HEK293 (cell line): ENCODE data around the gene PDCD4.

ENCODE experiments used
- CTCF ChIA-PET: fragments of 350-600 bp; formaldehyde crosslinking; extraction: SDS; loops from one replicate; lab custom pipeline; 2021; ENCODE audit warnings: antibody characterized with exemption; lab: Yijun Ruan, JAX
- POLR2A ChIA-PET: fragments of 300-600 bp; formaldehyde crosslinking; extraction: SDS; loops from one replicate; lab custom pipeline; 2020; ENCODE audit warnings: antibody characterized with exemption, inconsistent platforms; lab: Yijun Ruan, JAX
- H3K27ac ChIP-seq: fragments of 200-500 bp; sonication (Bioruptor generic); 2 replicates; pipeline ENCODE4 v1.5.1; 2014; ENCODE audit warnings: low read depth, low read length, control low read depth, inconsistent platforms; ENCODE audit errors: extremely low read depth
- H3K36me3 ChIP-seq, 2 experiments: fragments of 200-500 bp in 1 of 2; sonication (Bioruptor generic) in 1 of 2; 1 replicate in 1 of 2; 2 replicates in 1 of 2; pipeline ENCODE4 v1.5.1; 2014 to 2017; ENCODE audit warnings: inconsistent platforms in 2 of 2, low read length in 2 of 2; ENCODE audit not compliant: control insufficient read depth in 2 of 2, insufficient read depth in 1 of 2
- H3K4me1 ChIP-seq: fragments of 200-500 bp; sonication (Bioruptor generic); 2 replicates; pipeline ENCODE4 v1.5.1; 2014; ENCODE audit warnings: mild to moderate bottlenecking, low read length, inconsistent platforms; ENCODE audit not compliant: control insufficient read depth, insufficient read depth
- H3K4me3 ChIP-seq: 2 replicates; pipeline ENCODE4 v1.5.1; 2011; ENCODE audit warnings: low read depth, mild to moderate bottlenecking, control low read depth, low read length, moderate library complexity
- H3K9me3 ChIP-seq: fragments of 200-500 bp; sonication (Bioruptor generic); 2 replicates; pipeline ENCODE4 v1.5.1; 2014; ENCODE audit warnings: low read depth, low read length, inconsistent platforms; ENCODE audit not compliant: control insufficient read depth, insufficient read depth
- HOXC10 ChIP-seq: sonication (generic); formaldehyde crosslinking; IDR thresholded peaks from 2 replicates; pipeline ENCODE4 v1.8.1; 2023; ENCODE audit warnings: mild to moderate bottlenecking, missing genetic modification reagents
- KLF1 ChIP-seq: fragments of 450-650 bp; formaldehyde crosslinking; IDR thresholded peaks from 2 replicates; pipeline ENCODE4 v1.5.1; 2016; ENCODE audit warnings: missing biosample characterization, missing genetic modification characterization
- OSR2 ChIP-seq: fragments of 450-650 bp; formaldehyde crosslinking; IDR thresholded peaks from 2 replicates; pipeline ENCODE4 v1.5.1; 2016; ENCODE audit warnings: missing biosample characterization, missing genetic modification characterization
- SP7 ChIP-seq: fragments of 450-650 bp; formaldehyde crosslinking; IDR thresholded peaks from 2 replicates; pipeline ENCODE4 v1.5.1; 2016; ENCODE audit warnings: missing biosample characterization, missing genetic modification characterization
- ZEB2 ChIP-seq: fragments of 450-650 bp; formaldehyde crosslinking; IDR thresholded peaks from 2 replicates; pipeline ENCODE4 v1.5.1; 2016; ENCODE audit warnings: missing biosample characterization, missing genetic modification characterization
- ZNF140 ChIP-seq: fragments of 450-650 bp; formaldehyde crosslinking; IDR thresholded peaks from 2 replicates; pipeline ENCODE4 v1.5.1; 2016; ENCODE audit warnings: missing biosample characterization, missing genetic modification characterization
- ZNF155 ChIP-seq: fragments of 450-650 bp; formaldehyde crosslinking; IDR thresholded peaks from 2 replicates; pipeline ENCODE4 v1.5.1; 2016; ENCODE audit warnings: missing biosample characterization, missing genetic modification characterization
- ZNF174 ChIP-seq: fragments of 450-650 bp; formaldehyde crosslinking; IDR thresholded peaks from 2 replicates; pipeline ENCODE4 v1.5.0; 2017; ENCODE audit warnings: missing biosample characterization, mild to moderate bottlenecking, missing genetic modification characterization
- ZNF202 ChIP-seq: fragments of 450-650 bp; formaldehyde crosslinking; IDR thresholded peaks from 2 replicates; pipeline ENCODE4 v1.5.1; 2016; ENCODE audit warnings: missing biosample characterization, missing genetic modification characterization, borderline replicate concordance
- ZNF266 ChIP-seq: fragments of 450-650 bp; formaldehyde crosslinking; IDR thresholded peaks from 2 replicates; pipeline ENCODE4 v1.5.1; 2016; ENCODE audit warnings: missing biosample characterization, missing genetic modification characterization, low read depth
- ZNF274 ChIP-seq, 2 experiments: fragments of 200-500 bp in 1 of 2; fragments of 450-650 bp in 1 of 2; sonication (Bioruptor generic) in 1 of 2; formaldehyde crosslinking in 1 of 2; IDR thresholded peaks; 2 replicates each; pipeline versions ENCODE4 v1.5.1 to v1.6.1; 2014 to 2016; ENCODE audit warnings: borderline replicate concordance in 1 of 2, inconsistent platforms in 1 of 2, low read length in 1 of 2, missing biosample characterization in 1 of 2, missing genetic modification characterization in 1 of 2
- ZNF433 ChIP-seq: fragments of 450-650 bp; formaldehyde crosslinking; IDR thresholded peaks from 2 replicates; pipeline ENCODE4 v1.5.1; 2016; ENCODE audit warnings: missing biosample characterization, missing genetic modification characterization, low read depth
- ZNF510 ChIP-seq: fragments of 450-650 bp; formaldehyde crosslinking; IDR thresholded peaks from 2 replicates; pipeline ENCODE4 v1.5.1; 2018; ENCODE audit warnings: mild to moderate bottlenecking, missing genetic modification characterization, missing biosample characterization; ENCODE audit not compliant: insufficient replicate concordance
- ZNF518A ChIP-seq: fragments of 450-650 bp; formaldehyde crosslinking; conservative IDR thresholded peaks from 2 replicates; pipeline ENCODE4 v1.5.1; 2016; ENCODE audit warnings: low read depth, missing biosample characterization, missing genetic modification characterization
- ZNF548 ChIP-seq: fragments of 450-650 bp; formaldehyde crosslinking; IDR thresholded peaks from 2 replicates; pipeline ENCODE4 v1.5.1; 2016; ENCODE audit warnings: missing biosample characterization, missing genetic modification characterization
- ZNF580 ChIP-seq: fragments of 450-650 bp; formaldehyde crosslinking; IDR thresholded peaks from 2 replicates; pipeline ENCODE4 v1.5.1; 2016; ENCODE audit warnings: missing biosample characterization, missing genetic modification characterization
- ZNF645 ChIP-seq: fragments of 450-650 bp; formaldehyde crosslinking; IDR thresholded peaks from 2 replicates; pipeline ENCODE4; 2016; ENCODE audit warnings: missing biosample characterization, missing genetic modification characterization
- ZNF660 ChIP-seq: fragments of 450-650 bp; IDR thresholded peaks from 2 replicates; pipeline ENCODE4 v1.5.1; 2018; ENCODE audit warnings: missing biosample characterization, mild to moderate bottlenecking, missing genetic modification characterization
- ZNF677 ChIP-seq: fragments of 450-650 bp; IDR thresholded peaks from 2 replicates; pipeline ENCODE4 v1.5.0; 2018; ENCODE audit warnings: missing biosample characterization, mild to moderate bottlenecking, missing genetic modification characterization, moderate library complexity
- ZNF76 ChIP-seq: fragments of 450-650 bp; formaldehyde crosslinking; IDR thresholded peaks from 2 replicates; pipeline ENCODE4; 2016; ENCODE audit warnings: low read depth, missing biosample characterization, missing genetic modification characterization, borderline replicate concordance
- ZSCAN18 ChIP-seq: fragments of 450-650 bp; formaldehyde crosslinking; IDR thresholded peaks from 2 replicates; pipeline ENCODE4 v1.5.1; 2016; ENCODE audit warnings: missing biosample characterization, missing genetic modification characterization
- ZSCAN4 ChIP-seq: fragments of 450-650 bp; formaldehyde crosslinking; IDR thresholded peaks from 2 replicates; pipeline ENCODE4 v1.5.1; 2017; ENCODE audit warnings: missing biosample characterization, missing genetic modification characterization

The PDCD4 gene

GRCh38 chr10:110825508-110825907, 46.2 kb upstream of the PDCD4 start (continued):
- TF ChIP-seq ZNF510 (tag by site-specific recombination) = no peak
- no peak for TF ChIP-seq ZNF660 (tag by site-specific recombination)
- no peak for TF ChIP-seq ZNF174 (tag by site-specific recombination)
- TF ChIP-seq HOXC10 (CRISPR knock-in tag) = no peak
- TF ChIP-seq OSR2 = no peak

- CTCF ChIA-PET = no interaction called here
- POLR2A ChIA-PET = interaction anchor here (1.5 kb wide), 1 partner anchor 44 kb away, joined by 3 read pairs; the partner anchor contains the start of gene PDCD4
- H3K4me3 ChIP-seq = no peak overlapping the region
These were observed 44.3 kb upstream of the PDCD4 start for GRCh38 chr10:110827410-110827809.

More at GRCh38 chr10:110827410-110827809, 44.3 kb upstream of the PDCD4 start:
- H3K36me3 ChIP-seq = peaks cover 7% of the 10 kb centered on the region in 2 experiments
- no peak for TF ChIP-seq KLF1
- no peak for TF ChIP-seq ZNF266 (tag by site-specific recombination)
- no peak for TF ChIP-seq ZNF677 (tag by site-specific recombination)
- no peak for TF ChIP-seq ZNF274 (IDR thresholded peaks at IDR 0.05; ENCODE audit: low read length)
- no peak for TF ChIP-seq ZNF274 (tag by site-specific recombination; IDR thresholded peaks at IDR 0.05; ENCODE audit: borderline replicate concordance)
- TF ChIP-seq ZNF155 (tag by site-specific recombination) = no peak
- no peak for TF ChIP-seq ZNF202 (tag by site-specific recombination)
- TF ChIP-seq ZSCAN4 (tag by site-specific recombination) = no peak
- TF ChIP-seq ZNF76 = no peak
- no peak for TF ChIP-seq ZNF433 (tag by site-specific recombination)
- no peak for TF ChIP-seq SP7 (tag by site-specific recombination)
- TF ChIP-seq ZNF548 (tag by site-specific recombination) = no peak
- no peak for TF ChIP-seq ZNF645 (tag by site-specific recombination)
- TF ChIP-seq ZEB2 (tag by site-specific recombination) = no peak
- no peak for TF ChIP-seq ZNF580 (tag by site-specific recombination)
- no peak for TF ChIP-seq ZNF518A (tag by site-specific recombination)
- no peak for TF ChIP-seq ZSCAN18 (tag by site-specific recombination)
- no peak for TF ChIP-seq ZNF140
- H3K9me3 ChIP-seq = no peaks in the 10 kb centered on the region
- peaks cover 4% of the 10 kb centered on the region; the same call in 1 of the 2 replicates for H3K4me1 ChIP-seq
- no peak overlapping the region for H3K27ac ChIP-seq
